ENCODE data around the gene FAM174C.

- TF ChIP-seq, protein P1, sequence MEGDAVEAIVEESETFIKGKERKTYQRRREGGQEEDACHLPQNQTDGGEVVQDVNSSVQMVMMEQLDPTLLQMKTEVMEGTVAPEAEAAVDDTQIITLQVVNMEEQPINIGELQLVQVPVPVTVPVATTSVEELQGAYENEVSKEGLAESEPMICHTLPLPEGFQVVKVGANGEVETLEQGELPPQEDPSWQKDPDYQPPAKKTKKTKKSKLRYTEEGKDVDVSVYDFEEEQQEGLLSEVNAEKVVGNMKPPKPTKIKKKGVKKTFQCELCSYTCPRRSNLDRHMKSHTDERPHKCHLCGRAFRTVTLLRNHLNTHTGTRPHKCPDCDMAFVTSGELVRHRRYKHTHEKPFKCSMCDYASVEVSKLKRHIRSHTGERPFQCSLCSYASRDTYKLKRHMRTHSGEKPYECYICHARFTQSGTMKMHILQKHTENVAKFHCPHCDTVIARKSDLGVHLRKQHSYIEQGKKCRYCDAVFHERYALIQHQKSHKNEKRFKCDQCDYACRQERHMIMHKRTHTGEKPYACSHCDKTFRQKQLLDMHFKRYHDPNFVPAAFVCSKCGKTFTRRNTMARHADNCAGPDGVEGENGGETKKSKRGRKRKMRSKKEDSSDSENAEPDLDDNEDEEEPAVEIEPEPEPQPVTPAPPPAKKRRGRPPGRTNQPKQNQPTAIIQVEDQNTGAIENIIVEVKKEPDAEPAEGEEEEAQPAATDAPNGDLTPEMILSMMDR (IDR thresholded peaks at IDR 0.05): no peak
- TF ChIP-seq POLR2A (IDR thresholded peaks at IDR 0.05) (no peak), EP300 (IDR thresholded peaks at IDR 0.05) (no peak)
Observed at GRCh38 chr19:1247748-1248138, 27.6 kb upstream of the FAM174C start.
